Ramos (cell line): ENCODE measurements around the gene STON1.
"Not testable (repeated sequence)": the region's sequence is repeated elsewhere in the genome, so short reads cannot be mapped to it uniquely, and the experiment has no call there.

ENCODE experiments used
- in situ Hi-C: fragments of 300-500 bp; cut with MboI; formaldehyde crosslinking; loops from one replicate; pipeline ENCODE4 v1.14.3; 2022; ENCODE audit warnings: low sequenced_read_pairs; ENCODE audit not compliant: unreplicated experiment

STON1 gene

GRCh38 chr2:48525269-48525943 is 4.5 kb upstream of the STON1 start:
- in situ Hi-C loops, result no loop called here

- in situ Hi-C loops, result no loop called here
These were observed 2.6 kb upstream of the STON1 start for GRCh38 chr2:48527226-48527885.

DNA sequence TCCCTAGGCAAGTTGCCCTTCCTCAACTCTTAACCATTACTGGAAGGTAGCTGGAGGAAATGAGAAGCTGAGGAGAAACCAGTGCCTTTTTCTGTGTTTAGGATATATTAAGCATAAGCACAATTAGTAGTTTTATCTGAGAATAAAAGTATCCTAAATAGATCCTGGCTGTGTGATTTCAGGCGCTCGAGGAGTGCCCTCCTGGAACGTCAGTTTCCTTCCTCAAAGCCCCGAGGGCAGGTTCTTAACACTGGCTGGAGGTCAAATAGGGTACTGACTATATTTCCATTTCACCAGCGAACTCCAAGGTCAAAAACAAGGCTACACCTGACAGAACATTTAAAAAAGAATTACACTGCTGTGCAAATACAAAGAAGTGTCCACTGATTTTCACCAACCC is 1.5 kb upstream of the STON1 start:
- in situ Hi-C loops, result no loop called here

DNA sequence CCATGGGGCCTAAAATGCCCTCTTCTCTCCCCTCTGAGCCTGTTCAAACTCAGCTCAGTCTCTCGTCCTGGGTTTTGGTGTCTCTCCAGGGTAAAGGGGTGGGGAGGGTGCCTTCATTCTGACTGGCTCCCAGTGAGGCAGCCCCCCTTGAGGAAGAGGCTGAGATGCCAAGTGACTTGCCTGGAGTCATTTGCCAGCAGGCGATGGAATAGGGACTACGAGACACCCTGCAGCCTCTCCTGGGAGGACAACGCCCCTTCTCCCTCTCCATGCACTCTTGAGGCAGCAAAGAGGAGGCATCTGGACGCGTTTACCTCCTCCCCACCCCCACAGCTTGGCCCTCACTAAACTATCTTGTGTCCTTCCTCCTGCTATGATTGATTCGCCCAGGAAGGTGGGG is 760 bp upstream of the STON1 start:
- in situ Hi-C loops, result no loop called here

DNA sequence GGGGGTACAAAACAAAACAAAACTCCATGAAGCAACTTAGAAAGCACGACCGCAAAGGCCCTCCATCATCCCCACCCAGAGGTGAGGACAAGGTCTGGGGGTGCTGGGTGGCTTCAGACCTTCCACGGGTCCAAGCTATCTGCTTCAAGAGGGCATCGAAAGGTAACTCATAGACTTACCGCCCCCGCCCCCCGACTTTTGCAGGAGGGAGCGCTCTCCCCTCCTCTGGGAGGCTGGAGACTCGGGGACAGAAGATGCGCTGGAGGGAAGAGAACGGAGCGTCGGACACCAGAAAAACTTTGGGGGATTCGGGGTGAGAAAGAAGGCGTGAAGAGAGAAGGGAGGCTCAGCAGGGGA is 300 bp upstream of the STON1 start:
- in situ Hi-C loops, result no loop called here

DNA sequence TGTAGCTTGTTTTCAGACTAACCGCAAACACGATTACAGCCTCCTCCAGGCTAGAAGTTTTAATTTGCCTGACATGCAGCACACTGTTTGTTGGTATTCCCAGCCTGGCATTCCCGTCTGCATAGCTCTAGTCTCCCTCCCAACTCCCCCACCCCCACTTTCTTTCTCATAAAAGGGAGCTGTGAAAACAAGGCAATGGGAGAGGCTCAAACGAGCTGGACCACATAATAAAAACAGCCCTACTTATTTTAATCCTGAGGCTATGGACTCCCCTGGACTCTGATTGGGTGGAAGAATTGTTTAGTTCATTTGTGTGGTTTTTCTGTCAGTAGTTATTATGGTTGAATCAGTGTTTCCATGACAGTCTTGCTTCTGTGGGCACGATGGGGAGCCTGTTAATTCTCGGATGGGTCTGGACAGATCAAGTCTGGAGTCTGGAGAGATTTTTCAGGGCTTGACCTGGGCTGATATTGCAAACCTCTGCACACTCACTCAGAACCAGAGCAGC is 1.2 kb downstream of the STON1 start:
- in situ Hi-C loops, result no loop called here

GRCh38 chr2:48532174-48532573 is 2.2 kb downstream of the STON1 start:
- in situ Hi-C loops, result no loop called here

DNA sequence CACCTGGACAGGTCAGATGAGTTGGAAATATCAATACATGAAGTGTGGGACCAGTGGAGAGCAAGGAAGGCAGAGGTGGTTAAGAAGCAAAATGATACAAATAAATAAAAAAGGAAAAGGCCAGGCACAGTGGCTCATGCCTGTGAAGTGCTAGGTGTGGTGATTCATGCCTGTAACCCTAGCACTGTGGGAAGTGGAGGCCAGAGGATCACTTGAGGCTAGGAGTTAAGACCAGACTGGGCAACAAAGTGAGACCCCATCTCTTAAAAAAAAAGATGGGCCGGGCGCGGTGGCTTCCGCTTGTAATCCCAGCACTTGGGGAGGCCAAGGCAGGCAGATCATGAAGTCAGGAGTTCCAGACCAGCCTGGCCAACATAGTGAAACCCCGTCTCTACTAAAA is 2.9 kb downstream of the STON1 start:
- in situ Hi-C loops, result no loop called here

GRCh38 chr2:48534781-48535180 is 4.8 kb downstream of the STON1 start:
- in situ Hi-C loops, result no loop called here

DNA sequence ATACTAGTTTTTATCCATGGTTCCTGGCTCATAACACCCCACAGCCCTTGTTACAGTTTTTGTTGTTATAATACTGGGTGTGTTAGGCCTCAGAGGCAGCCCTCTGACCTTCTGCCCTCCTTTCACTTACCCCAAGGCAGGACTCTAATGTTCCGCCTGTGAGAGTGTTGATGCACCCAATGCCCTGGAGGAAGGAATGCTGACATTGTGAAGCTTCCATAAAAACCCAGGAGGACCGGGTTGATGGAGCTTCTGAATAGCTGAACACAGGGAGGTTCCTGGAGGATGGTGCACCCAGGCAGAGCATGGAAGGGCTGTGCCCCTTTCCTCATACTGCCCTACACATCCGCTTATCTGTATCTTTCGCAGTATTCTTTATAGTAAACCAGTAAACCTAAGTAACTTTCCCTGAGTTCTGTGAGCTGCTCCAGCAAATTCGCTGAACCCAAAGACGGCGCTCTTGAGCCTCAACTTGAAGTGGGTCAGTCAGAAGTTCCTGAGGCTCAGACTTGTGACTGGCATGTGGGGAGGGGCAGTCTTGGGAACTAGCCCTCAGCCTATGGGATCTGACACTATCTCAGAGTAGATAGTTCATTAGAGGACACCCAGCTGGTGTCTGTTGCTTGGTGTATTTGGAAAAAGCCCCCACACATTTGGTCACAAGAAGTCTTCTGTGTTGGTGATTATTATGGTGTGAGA is 10.4 kb downstream of the STON1 start:
- in situ Hi-C loops, result no loop called here

DNA sequence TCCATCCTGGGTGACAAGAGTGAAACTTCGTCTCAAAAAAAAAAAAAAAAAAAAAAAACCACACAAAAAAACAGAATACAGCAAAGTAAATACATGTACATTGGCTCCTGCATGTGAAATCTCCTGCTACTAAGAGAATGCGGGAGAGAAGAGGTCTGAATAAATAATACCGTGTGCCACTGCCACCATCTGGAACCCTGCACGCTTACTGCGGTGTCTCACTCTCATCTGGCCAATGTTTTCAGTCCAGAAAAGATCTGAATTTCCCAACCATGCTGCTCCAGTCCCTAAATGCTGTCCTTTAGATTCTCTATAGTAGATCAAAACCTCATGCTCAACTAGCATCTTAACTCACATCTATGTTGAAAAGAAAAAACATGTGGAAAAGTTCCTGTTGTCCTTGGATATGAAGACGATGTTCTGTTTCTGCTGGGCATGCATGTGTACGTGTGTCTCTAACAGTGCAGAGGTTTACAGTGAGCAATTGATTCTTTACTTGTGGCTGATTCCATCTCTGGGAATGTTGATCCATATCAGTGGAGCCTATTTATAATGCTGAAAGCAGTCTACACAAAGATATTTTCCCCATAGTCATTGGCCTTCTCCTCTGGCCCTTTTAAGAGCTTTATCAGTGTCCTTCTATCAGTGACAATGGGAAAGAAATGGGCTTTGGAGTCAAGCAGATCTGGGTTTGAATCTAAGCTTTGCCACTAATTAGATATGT is 11.9 kb downstream of the STON1 start:
- in situ Hi-C loops, result no loop called here

GRCh38 chr2:48543895-48544294 is 13.9 kb downstream of the STON1 start:
- in situ Hi-C loops, result no loop called here

DNA sequence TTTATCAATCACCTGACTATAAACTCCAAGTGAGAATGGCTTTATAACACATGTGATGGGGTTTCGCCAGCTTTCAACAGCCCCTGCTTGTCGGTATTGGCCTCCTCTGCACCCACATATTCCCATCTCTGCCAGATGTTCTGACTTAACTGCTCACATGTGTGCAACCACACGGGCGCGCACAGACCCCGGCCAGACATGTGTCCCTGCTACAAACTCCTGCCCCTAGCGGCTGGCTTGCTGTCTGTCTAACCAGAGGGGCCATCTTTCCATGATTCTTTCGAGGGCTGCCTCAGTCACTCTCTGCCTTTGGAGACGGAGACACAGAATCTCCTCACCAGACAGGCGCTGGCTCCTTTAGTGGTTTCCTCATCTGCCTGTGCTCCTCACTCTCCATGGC is 15.3 kb downstream of the STON1 start:
- in situ Hi-C loops, result no loop called here

DNA sequence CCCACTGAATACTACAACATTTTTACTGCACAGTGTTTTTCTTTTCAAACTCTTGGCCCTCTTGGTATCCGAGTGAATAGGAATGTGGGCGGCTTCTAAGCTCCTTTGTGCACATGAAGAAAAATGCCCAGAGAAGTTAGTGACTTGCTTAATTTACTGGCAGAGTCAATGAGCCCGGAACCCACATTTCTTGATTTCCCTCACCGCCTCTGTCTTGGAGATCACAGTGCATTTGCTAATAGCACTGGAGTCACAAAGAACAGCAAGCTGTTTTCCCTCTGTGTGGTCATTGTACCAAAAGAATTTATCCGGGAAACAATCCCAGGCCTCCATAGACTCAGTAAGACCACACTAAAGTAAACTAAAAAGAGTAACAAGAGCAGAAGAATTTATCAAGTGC is 18.9 kb downstream of the STON1 start:
- in situ Hi-C loops, result no loop called here

DNA sequence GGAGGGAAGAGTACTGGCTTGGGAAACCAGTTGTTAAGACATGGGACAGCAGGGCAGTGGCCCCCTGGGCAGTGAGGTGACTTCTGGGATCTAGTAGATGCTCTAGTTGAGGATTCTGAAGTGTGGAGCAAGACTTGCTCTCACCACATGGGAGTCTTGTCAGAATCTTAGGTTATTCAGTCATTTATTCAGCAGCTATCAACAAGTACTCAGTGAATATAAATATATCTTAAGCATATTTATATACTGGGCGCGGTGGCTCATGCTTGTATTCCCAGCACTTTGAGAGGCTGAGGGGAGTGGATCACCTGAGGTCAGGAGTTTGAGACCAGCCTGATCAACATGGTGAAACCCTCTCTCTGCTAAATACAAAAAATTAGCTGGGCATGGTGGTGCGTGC is 20.0 kb downstream of the STON1 start:
- in situ Hi-C loops, result no loop called here

GRCh38 chr2:48551548-48551947 is 21.6 kb downstream of the STON1 start:
- in situ Hi-C loops, result no loop called here

DNA sequence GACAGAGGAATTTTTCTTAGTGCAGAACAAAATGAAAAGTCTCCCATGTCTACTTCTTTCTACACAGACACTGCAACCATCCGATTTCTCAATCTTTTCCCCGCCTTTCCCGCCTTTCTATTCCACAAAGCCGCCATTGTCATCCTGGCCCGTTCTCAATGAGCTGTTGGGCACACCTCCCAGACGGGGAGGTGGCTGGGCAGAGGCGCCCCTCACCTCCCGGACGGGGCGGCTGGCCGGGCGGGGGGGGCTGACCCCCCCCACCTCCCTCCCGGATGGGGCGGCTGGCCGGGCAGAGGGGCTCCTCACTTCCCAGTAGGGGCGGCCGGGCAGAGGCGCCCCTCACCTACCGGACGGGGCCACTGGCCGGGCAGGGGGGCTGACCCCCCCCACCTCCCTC is 25.1 kb downstream of the STON1 start:
- in situ Hi-C loops, result not testable (repeated sequence)

DNA sequence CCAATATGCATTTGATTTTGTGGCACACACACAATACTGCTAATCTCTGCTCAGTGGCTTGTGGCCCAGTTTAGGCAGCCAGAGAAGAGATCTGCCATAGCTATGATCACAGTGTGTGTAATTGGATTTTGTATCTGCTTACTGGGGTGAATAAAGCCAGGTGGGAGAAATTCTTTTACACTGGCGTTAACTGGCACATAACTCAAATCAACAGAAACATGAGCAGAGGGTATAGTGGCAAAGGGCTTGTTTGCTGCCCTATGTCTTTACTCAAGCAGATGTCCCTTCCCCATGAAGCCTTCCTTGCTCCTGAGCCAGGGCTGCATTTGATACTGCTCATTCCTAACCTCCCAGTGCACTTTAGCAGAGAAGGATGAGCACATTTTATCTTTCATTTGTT is 28.5 kb downstream of the STON1 start:
- in situ Hi-C loops, result no loop called here

- in situ Hi-C loops, result no loop called here
These were observed 30.7 kb downstream of the STON1 start for GRCh38 chr2:48560546-48561209.

- in situ Hi-C loops, result no loop called here
These were observed 32.3 kb downstream of the STON1 start for GRCh38 chr2:48562281-48562680.
